ENCODE results near the gene TNIP3. TPM values are rescaled to one million over a fixed set of nuclear protein-coding genes. Genes with fewer than 3 reads are reported as not detected.

TNIP3 gene
- total and polyA plus RNA-seq, 10 donors = 0.24 to 3.8 (median 1.5) TPM

- Histone ChIP-seq H3K36me3 (no peaks in the 10 kb centered on the region), H3K27me3 (replicated peaks in 1 of 7) (no peaks in the 10 kb centered on the region), H3K4me3 (no peak overlapping the region), H3K9me3 (no peaks in the 10 kb centered on the region), H3K4me1 (peaks cover 0 to 6% (median 4%) of the 10 kb centered on the region in 6 donors), H3K27ac (no peak overlapping the region)
- intact Hi-C loops (cut with DNase I; ENCODE audit: low total_unique reads) = no loop called here
- no peak for DNase-seq
- TF ChIP-seq CTCF (IDR thresholded peaks at IDR 0.05 in 8 of 11, conservative IDR thresholded peaks at IDR 0.05 in 3 of 11) (no peak), POLR2AphosphoS5 (IDR thresholded peaks at IDR 0.05) (no peak), POLR2A (IDR thresholded peaks at IDR 0.05) (no peak)
Measured at GRCh38 chr4:121148621-121149020, 15.5 kb downstream of the TNIP3 start.

DNA sequence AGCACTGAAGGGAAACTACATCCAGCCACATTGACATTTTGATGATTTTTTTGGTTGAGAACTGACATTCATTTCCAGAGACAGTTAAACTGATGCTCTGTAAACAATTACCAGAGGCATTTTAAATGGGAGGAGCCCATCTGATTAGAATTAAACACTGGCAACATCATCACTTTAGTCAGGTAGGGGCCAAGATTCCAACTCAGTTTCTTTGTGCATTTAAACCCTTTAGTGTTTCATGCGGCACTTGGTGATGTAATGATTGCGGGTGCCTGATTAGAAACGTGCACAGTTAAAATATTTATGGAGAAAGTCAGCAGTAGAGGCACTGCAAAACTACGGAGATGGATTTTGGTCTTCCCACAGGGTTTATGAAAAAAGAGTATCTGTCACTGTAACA, 16.1 kb downstream of the TNIP3 start:
- Histone ChIP-seq H3K9me3 (no peaks in the 10 kb centered on the region), H3K27ac (no peak overlapping the region), H3K36me3 (no peaks in the 10 kb centered on the region), H3K27me3 (replicated peaks in 1 of 7) (no peaks in the 10 kb centered on the region), H3K4me1 (no peaks in the 10 kb centered on the region), H3K4me3 (no peak overlapping the region)
- WGBS, 5 donors = 75 to 86% (median 79%) methylated on average over 4 of the region's 4 CpGs
- intact Hi-C loops (cut with DNase I; ENCODE audit: low total_unique reads) = no loop called here
- TF ChIP-seq POLR2A (IDR thresholded peaks at IDR 0.05) (no peak), CTCF (IDR thresholded peaks at IDR 0.05 in 8 of 11, conservative IDR thresholded peaks at IDR 0.05 in 3 of 11) (no peak), POLR2AphosphoS5 (IDR thresholded peaks at IDR 0.05) (no peak)
- no peak for DNase-seq

- DNase-seq = no peak
- H3K9me3 ChIP-seq = no peaks in the 10 kb centered on the region
- intact Hi-C loops (cut with DNase I; ENCODE audit: low total_unique reads) = no loop called here
- no peaks in the 10 kb centered on the region for H3K27me3 ChIP-seq (replicated peaks in 1 of 7)
- TF ChIP-seq POLR2A (IDR thresholded peaks at IDR 0.05) (no peak), CTCF (IDR thresholded peaks at IDR 0.05 in 8 of 11, conservative IDR thresholded peaks at IDR 0.05 in 3 of 11) (no peak), POLR2AphosphoS5 (IDR thresholded peaks at IDR 0.05) (no peak)
- H3K36me3 ChIP-seq = no peaks in the 10 kb centered on the region
- no peak overlapping the region for H3K4me3 ChIP-seq
- no peaks in the 10 kb centered on the region for H3K4me1 ChIP-seq
- no peak overlapping the region for H3K27ac ChIP-seq
- 72 to 90% (median 83%) methylated on average over 1 of the region's 1 CpG for WGBS, 5 donors
Measured at GRCh38 chr4:121146530-121146929, 17.6 kb downstream of the TNIP3 start.

GRCh38 chr4:121145430-121145829, 18.7 kb downstream of the TNIP3 start:
- intact Hi-C loops (cut with DNase I; ENCODE audit: low total_unique reads) = no loop called here
- H3K9me3 ChIP-seq = no peaks in the 10 kb centered on the region
- H3K4me1 ChIP-seq = no peaks in the 10 kb centered on the region
- TF ChIP-seq POLR2A (IDR thresholded peaks at IDR 0.05) (no peak), POLR2AphosphoS5 (IDR thresholded peaks at IDR 0.05) (no peak), CTCF (IDR thresholded peaks at IDR 0.05 in 8 of 11, conservative IDR thresholded peaks at IDR 0.05 in 3 of 11) (no peak)
- H3K27ac ChIP-seq = no peak overlapping the region
- H3K27me3 ChIP-seq (replicated peaks in 1 of 7) = no peaks in the 10 kb centered on the region
- no peaks in the 10 kb centered on the region for H3K36me3 ChIP-seq
- WGBS, 5 donors = 85 to 95% (median 93%) methylated on average over 1 of the region's 1 CpG
- H3K4me3 ChIP-seq = no peak overlapping the region
- no peak for DNase-seq
